ENCODE data around the gene DBF4B. TPM values are rescaled to one million over a fixed set of nuclear protein-coding genes. Genes with fewer than 3 reads are reported as not detected.

The DBF4B gene
- total and polyA plus RNA-seq, 4 donors, result 0.44 to 4.5 (median 1.0) TPM

- Histone ChIP-seq H3K27ac (ENCODE audit: low read depth in 1 of 2, low read length in 2 of 2) (no peak overlapping the region), H3K27me3 (ENCODE audit: control insufficient read depth in 4 of 4, insufficient read depth in 4 of 4, low read length in 3 of 4) (no peaks in the 10 kb centered on the region), H3K9ac (ENCODE audit: low read depth in 1 of 2, low read length in 2 of 2) (no peak overlapping the region), H3K9me3 (ENCODE audit: control insufficient read depth in 4 of 4, low read length in 3 of 4) (no peaks in the 10 kb centered on the region), H3K4me1 (ENCODE audit: control insufficient read depth in 4 of 4, insufficient read depth in 4 of 4, low read length in 3 of 4) (peaks cover 0 to 9% (median 0%) of the 10 kb centered on the region in 4 donors), H3K4me3 (ENCODE audit: low read depth in 1 of 3, low read length in 3 of 3) (no peak overlapping the region), H3K36me3 (ENCODE audit: control insufficient read depth in 4 of 4, insufficient read depth in 3 of 4, low read depth in 1 of 4, low read length in 3 of 4) (no peaks in the 10 kb centered on the region)
- TF ChIP-seq REST (IDR thresholded peaks at IDR 0.05) (no peak), FOXA1 (IDR thresholded peaks at IDR 0.05) (no peak), SP1 (IDR thresholded peaks at IDR 0.05) (no peak), ATF3 (IDR thresholded peaks at IDR 0.05) (no peak), TAF1 (conservative IDR thresholded peaks at IDR 0.05) (no peak), YY1 (IDR thresholded peaks at IDR 0.05) (no peak), ZBTB33 (IDR thresholded peaks at IDR 0.05) (no peak), HNF4A (conservative IDR thresholded peaks at IDR 0.05) (no peak), RXRA (IDR thresholded peaks at IDR 0.05) (no peak), CTCF (IDR thresholded peaks at IDR 0.05; ENCODE audit: low read depth, low read length, missing input control) (no peak), FOXA2 (IDR thresholded peaks at IDR 0.05) (no peak), GABPA (IDR thresholded peaks at IDR 0.05 in 1 of 2, conservative IDR thresholded peaks at IDR 0.05 in 1 of 2) (no peak), EGR1 (IDR thresholded peaks at IDR 0.05; ENCODE audit: low read depth in 2 of 2) (no peak), JUND (IDR thresholded peaks at IDR 0.05) (no peak), RAD21 (IDR thresholded peaks at IDR 0.05) (no peak), NR2F2 (IDR thresholded peaks at IDR 0.05) (no peak), MAX (IDR thresholded peaks at IDR 0.05) (no peak), HNF4G (IDR thresholded peaks at IDR 0.05) (no peak)
- DNase-seq (ENCODE audit: low spot score), result no peak
- 93% methylated on average over 9 of the region's 9 CpGs for WGBS
Measured at GRCh38 chr17:44796731-44797130, 88.3 kb downstream of the DBF4B start.

Measured in liver (tissue), 9 donors.